ENCODE results near the gene IL1RL1. TPM values are rescaled to one million over a fixed set of nuclear protein-coding genes. Genes with fewer than 3 reads are reported as not detected.
A peak's percentile ranks its signal among the peaks of the same experiment; 100 is the strongest.

Gene IL1RL1
- total RNA-seq, 2 donors from 2014 or later: 12.5 to 15.3 TPM

DNA sequence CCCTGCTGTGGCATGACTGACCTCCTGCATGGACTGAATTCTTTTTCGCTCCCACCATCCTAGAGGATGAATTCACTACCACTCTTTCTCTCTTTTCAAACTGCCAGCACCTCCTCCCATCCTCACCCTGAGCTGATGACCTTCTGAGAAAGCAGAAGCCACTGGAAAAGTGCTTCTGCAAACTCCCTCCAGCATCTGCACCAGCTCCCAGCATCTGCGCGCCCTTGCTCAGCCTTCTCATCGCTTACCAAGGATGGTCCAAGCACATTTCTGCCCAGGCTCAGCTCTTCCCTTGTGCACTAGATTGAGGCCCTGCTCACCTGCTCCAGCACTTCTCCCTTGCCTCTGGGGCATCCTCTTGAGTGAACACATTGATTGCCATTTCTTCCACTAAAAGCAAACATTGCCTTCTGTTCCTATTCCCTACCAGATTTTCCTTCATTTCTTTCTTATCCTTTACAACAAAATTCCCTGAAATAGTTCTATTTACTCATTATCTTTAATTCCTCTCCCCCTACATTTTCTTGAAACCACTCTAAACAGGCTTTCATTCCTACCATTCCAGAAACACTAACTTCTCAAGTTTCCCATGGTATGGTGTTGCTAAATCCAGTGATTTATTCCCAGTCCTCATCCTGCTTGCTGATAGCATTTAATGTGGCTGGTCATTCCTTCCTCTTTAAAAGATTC lies 42.7 kb upstream of the IL1RL1 start:
- no peaks in the 10 kb centered on the region for H3K27me3 ChIP-seq
- intact Hi-C loops (cut with DNase I): no loop called here
- no peak overlapping the region for H3K27ac ChIP-seq
- no peaks in the 10 kb centered on the region for H3K4me1 ChIP-seq
- ATAC-seq (peak; percentile 33), DNase-seq (no peak)
- no peak overlapping the region for H3K4me3 ChIP-seq
- H3K36me3 ChIP-seq (replicated peaks in 1 of 2; ENCODE audit: insufficient read depth in 1 of 2, low read depth in 2 of 2): no peaks in the 10 kb centered on the region
- TF ChIP-seq POLR2A (IDR thresholded peaks at IDR 0.05) (no peak), CTCF (IDR thresholded peaks at IDR 0.05) (no peak)
- 86 to 91% methylated on average over 4 of the region's 4 CpGs for WGBS, 2 donors
- H3K9me3 ChIP-seq: no peaks in the 10 kb centered on the region

GRCh38 chr2:102269200-102269524 lies 42.2 kb upstream of the IL1RL1 start:
- TF ChIP-seq POLR2A (IDR thresholded peaks at IDR 0.05): no peak
- no peak for TF ChIP-seq CTCF (IDR thresholded peaks at IDR 0.05)

DNA sequence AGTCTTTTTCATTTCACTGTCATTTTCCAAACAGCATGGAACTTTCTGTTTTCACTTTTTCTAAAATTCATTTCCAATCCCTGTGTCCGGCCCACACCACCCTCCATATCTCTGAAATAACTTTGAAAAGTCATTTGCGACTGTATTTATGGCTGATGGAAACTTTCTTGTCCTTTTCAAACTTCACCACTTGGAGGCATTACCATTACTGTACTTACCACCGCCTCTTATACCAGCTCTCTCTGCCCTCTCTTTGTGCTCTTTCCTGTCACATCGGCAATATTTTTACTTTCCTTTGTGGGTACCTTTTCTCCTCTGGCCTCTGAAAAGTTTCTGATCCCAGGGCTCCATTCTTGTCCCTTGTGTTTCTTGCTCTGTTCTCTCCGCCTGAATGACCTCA lies 39.5 kb upstream of the IL1RL1 start:
- intact Hi-C loops (cut with DNase I): no loop called here
- Histone ChIP-seq H3K27me3 (no peaks in the 10 kb centered on the region), H3K9me3 (no peaks in the 10 kb centered on the region), H3K36me3 (replicated peaks in 1 of 2; ENCODE audit: insufficient read depth in 1 of 2, low read depth in 2 of 2) (no peaks in the 10 kb centered on the region), H3K4me3 (no peak overlapping the region), H3K27ac (no peak overlapping the region), H3K4me1 (no peaks in the 10 kb centered on the region)
- 57 to 71% methylated on average over 5 of the region's 5 CpGs for WGBS, 2 donors
- no peak for DNase-seq
- ATAC-seq: no peak
- TF ChIP-seq CTCF (IDR thresholded peaks at IDR 0.05) (no peak), POLR2A (IDR thresholded peaks at IDR 0.05) (no peak)

More at GRCh38 chr2:102269200-102269524, 42.2 kb upstream of the IL1RL1 start:
- no peak for ATAC-seq
- 85 to 87% methylated on average over 4 of the region's 4 CpGs for WGBS, 2 donors
- Histone ChIP-seq H3K36me3 (replicated peaks in 1 of 2; ENCODE audit: insufficient read depth in 1 of 2, low read depth in 2 of 2) (no peaks in the 10 kb centered on the region), H3K27me3 (no peaks in the 10 kb centered on the region), H3K4me3 (no peak overlapping the region), H3K9me3 (no peaks in the 10 kb centered on the region), H3K4me1 (no peaks in the 10 kb centered on the region), H3K27ac (no peak overlapping the region)
- no peak for DNase-seq
- intact Hi-C loops (cut with DNase I): no loop called here

DNA sequence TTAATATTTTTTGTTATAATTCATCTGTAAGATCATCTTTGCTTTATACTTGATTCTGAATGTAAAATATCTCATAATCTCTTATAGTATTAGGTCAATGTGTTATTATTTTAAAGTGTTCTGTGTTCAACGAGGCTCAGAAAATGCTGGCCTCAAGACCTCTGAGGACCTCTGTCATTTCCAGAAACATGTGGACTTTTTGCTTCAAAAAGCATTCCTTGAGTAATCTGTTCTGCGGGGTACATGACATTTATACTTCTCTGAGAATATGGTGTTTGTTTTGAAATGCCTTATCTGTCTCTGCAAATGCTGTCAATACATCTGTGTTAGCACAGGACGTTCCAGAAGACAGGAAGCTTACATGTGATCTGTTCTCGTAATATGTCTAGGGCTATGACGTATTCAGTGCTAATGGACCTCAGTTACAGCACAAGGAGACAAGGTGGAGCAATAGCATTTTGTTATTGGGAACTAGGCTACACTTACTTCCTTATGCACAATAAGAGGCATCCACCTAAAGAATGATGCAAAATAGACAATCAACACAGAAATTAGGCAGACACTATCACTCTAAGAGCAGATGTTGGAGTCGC lies 37.6 kb upstream of the IL1RL1 start:
- intact Hi-C loops (cut with DNase I): no loop called here
- no peak for TF ChIP-seq CTCF (IDR thresholded peaks at IDR 0.05)
- no peak for TF ChIP-seq POLR2A (IDR thresholded peaks at IDR 0.05)
- no peaks in the 10 kb centered on the region for H3K27me3 ChIP-seq
- no peaks in the 10 kb centered on the region for H3K36me3 ChIP-seq (replicated peaks in 1 of 2; ENCODE audit: insufficient read depth in 1 of 2, low read depth in 2 of 2)
- no peaks in the 10 kb centered on the region for H3K4me1 ChIP-seq
- 41 to 56% methylated on average over 6 of the region's 6 CpGs for WGBS, 2 donors
- DNase-seq: peak in 1 of 4 donors; percentile 44
- peak overlapping the region in 1 of 4 donors; percentile 51 for H3K27ac ChIP-seq
- ATAC-seq: peak; percentile 38
- H3K9me3 ChIP-seq: no peaks in the 10 kb centered on the region
- no peak overlapping the region for H3K4me3 ChIP-seq

Data from body of pancreas (tissue), 4 donors.